Skin of body (tissue), 2 donors: Measurements from ENCODE around the gene RNLS. TPM values are rescaled to one million over a fixed set of nuclear protein-coding genes. Genes with fewer than 3 reads are reported as not detected.

Experiments
- DNase-seq: peaks from one replicate; lab custom pipeline; 2025; lab: John Stamatoyannopoulos, UW
- total RNA-seq: library from RNA; depleted of rRNA; stranded (reverse); fragments of >200 nt; gene quantifications from one replicate; pipeline ENCODE4 v1.2.3, GENCODE V29; 2014

RNLS gene
- total RNA-seq, 1 donor from 2014 or later = 6.5 TPM

- DNase-seq = peak; percentile 82
These were observed 29.9 kb downstream of the RNLS start for GRCh38 chr10:88553116-88553752.

DNA sequence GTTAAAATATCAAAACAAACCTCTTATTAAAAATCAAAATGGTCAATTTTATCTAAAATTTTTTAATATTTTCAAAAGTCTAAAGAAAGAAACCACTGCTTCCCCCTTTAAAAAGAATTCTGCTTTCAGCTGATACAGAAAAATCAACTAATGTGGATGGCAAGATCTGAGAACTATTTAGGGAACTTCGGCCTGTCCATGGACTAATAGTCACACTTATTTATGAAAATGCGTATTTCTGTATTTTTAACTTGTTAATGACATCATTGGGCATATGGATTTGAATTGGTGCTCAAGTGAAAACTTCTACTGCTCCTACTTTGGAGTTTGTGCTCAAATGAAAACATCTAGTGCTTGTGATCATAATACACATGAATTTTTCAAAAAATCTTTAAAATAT lies 31.9 kb downstream of the RNLS start:
- DNase-seq = no peak

DNA sequence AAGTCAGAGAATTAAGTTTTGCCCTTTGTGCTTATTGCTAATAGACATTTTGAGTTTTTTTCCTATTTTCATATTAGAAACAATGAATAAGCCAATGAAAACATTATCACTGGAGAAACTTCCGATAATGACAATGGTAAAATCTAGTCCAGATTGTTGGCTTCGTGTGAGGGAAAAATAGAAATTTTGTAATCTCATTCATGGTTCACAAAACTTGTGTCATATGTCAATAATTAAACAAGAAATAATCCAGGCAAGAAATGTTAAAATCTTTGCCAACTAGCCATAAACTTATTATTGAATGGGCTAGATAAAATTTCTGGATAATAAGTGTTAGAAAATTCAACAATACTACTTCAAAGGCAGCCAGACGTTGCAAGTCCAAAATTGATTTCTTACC lies 36.6 kb downstream of the RNLS start:
- no peak for DNase-seq

GRCh38 chr10:88545359-88545758 lies 37.8 kb downstream of the RNLS start:
- DNase-seq = no peak

GRCh38 chr10:88544140-88544870 lies 38.8 kb downstream of the RNLS start:
- DNase-seq = no peak

- no peak for DNase-seq
These were observed 40.6 kb downstream of the RNLS start for GRCh38 chr10:88542522-88542921.

DNA sequence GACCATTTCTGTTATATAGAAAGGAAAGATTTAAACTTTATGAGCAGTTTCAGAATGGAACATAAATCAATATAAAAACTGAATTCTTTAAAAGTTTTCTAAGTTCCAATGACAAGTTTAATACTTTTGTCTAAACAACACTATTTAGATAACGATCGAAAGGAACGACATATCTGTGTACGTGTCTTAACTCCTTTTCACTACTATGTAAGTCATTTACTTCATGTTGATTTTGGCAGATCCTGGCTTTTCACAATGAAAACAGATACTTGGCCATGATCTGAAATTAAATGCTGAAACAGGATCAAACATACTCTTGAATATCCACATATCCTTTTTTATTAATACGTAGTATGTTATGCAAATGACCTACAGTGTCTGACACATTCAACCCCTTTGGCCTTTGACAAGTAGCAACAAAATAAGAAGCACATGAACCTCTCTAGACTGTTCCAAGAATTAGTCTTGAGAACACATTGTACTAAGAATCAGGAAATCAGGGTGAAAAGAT lies 41.9 kb downstream of the RNLS start:
- no peak for DNase-seq

DNA sequence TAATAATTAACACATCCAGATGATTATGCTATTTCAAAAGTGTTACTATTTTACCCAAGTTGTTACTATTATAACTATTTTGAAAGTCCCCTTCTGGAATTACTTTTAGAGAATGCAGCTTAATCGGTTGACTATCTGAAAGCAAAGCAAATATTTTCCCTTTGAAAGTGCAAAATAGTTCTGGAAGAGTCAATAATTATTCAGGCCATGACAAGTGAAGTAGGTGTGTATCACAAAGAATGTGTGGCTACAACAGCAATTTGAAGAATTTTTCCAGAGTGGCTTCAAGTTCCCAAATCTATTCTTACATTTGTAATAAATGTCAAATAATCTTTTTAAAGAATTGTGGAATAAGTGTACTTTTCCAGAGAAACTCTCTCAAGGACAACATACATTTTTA lies 42.8 kb downstream of the RNLS start:
- no peak for DNase-seq

DNA sequence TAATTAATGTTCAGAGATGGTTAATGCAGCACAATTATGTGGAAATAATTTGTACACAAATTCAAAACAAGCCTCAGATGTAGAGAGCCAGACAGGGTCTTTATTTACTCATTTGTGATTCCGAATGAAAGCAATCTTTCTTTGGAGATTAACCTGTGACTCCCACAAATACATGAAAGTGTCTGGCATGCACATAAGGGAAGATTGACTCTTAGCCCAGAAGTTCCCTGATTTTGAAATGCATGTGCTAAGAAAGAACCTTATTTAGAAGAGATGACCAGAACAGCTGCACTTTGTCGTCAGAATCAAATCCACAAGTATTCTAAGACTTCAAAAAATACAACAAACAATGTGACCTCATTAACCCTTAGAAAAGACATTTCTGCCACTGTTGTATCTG lies 45.1 kb downstream of the RNLS start:
- no peak for DNase-seq

GRCh38 chr10:88537322-88537721 lies 45.8 kb downstream of the RNLS start:
- no peak for DNase-seq

DNA sequence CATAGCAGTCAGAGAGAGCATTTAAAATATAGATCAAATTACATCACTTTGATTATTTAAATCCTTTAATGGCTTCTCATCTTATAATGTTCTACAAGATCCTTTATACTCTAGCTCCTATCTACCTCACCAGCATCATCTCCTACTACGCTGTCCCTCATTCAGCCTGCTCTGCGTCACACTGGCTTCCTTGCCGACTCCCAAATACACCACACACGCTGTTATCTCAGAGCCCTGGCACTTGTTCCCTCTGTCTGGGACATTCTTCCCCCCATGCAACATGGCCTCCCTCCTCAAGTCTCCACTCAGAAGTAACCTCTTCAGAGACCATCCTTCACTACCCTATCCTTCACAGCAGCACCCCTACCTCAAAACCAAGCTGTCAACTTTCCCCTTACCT lies 46.7 kb downstream of the RNLS start:
- no peak for DNase-seq

DNA sequence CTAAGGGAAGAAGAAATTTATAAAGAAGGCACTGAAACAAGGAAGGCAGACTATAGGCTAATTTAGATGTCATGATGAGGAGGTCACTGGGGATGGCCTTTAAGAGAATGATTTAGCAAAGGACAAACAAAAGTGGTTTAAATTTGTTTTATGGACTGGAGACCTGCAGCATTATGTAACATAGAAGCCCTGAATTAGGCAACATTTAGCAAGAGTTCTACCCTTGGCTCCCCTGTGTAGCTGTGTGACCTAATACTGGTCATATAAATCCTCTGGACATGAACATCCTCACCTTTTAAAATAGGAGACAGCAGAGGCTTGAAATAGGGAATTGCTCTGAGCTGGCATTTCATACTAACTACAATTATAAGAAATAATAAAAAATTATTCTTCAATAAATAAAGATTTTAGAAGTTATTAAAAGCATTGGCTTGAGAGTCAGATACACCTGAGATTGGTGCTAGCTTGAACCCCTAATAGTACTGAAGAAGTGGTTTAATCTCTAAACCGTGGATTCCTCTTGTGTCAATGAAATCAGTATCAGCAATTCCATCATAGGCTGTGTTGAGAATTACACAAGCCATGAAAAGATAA lies 48.9 kb downstream of the RNLS start:
- DNase-seq = no peak

DNA sequence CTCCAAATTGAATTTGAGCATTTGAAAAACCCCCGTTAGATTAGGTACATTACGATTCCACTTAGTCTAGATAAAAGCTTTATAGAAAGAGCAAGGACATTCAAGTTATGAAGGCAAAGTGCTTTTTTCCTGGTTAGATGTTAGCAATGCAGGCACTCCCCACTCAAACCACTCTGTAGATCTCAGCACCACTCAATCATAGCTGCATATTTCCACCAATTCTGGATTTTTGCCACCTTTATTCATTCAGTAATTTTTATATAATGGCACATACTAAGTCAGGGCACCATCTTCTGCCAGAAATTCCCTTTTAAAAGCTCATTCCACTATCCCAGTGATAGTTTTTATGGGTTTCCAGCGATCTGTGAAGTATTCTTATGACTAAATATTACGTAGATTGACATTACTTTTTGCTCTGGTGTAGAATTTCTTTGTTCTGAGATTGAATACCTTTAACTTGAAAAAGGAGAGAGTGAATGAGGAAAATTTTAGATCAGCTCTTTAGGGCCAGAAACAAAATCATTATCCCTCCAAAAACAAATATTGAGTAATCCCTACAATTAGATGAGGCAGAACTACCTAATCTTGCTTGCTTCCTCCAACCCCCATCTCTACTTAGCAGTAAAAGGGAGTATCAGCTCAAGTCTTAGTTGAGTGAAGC lies 51.6 kb downstream of the RNLS start:
- no peak for DNase-seq

- no peak for DNase-seq
These were observed 52.3 kb downstream of the RNLS start for GRCh38 chr10:88530629-88531391.

- DNase-seq = no peak
These were observed 53.0 kb downstream of the RNLS start for GRCh38 chr10:88530093-88530492.

GRCh38 chr10:88528806-88529570 lies 54.1 kb downstream of the RNLS start:
- peak; percentile 56 for DNase-seq

- DNase-seq = no peak
These were observed 54.9 kb downstream of the RNLS start for GRCh38 chr10:88528201-88528600.

DNA sequence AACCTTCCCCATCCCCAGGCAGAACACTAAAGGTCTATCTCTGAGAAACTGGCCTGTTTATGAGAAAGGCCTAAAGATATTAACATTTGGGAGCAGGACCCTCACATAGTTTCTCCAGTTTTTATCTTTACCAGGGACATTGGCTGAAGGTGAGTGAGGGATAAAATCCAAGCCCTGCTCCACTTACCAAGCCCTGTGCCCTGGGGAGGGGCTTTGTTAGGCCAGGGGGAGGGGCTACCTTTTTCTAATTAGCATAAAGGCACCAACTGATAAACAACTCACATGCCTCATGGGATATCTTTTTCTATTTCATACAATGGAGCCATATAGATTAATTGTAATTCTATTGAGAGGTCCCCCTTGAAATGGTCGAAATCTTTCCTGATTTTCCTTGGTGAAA lies 55.9 kb downstream of the RNLS start:
- DNase-seq = no peak

- DNase-seq = no peak
These were observed 56.5 kb downstream of the RNLS start for GRCh38 chr10:88526501-88527105.

DNA sequence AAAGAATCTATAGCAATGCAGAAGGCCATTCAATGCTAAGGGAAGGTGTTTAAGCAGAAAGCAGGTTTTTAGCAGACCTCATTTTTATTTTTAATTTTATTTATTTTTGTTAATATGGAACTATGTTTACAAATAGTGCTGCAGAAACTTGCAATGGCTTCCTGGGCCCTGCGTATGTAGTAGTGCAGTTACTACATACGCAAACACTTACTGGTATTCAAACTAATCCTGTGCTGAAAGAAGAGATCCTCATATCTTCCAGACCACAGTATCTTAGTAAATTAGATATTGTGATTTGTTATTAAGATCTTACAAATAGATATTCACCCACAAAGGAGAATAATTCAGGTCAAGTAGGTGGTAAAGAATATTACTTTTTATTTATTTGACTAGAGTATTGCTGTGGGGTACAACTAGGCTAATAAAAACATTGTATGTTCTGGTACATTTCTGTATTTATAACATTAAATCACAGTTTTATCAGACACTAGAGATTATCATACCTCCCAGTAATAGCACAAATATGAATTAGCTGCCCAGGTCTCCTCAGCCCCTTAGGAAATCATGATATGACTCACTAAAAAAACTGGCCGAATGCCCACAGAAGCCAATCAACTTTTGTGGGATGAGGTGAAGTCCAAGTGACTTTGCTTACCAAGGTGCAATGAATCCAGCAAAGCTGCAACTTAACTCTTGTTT lies 57.6 kb downstream of the RNLS start:
- no peak for DNase-seq
